Measurements from ENCODE around the gene MYO5C. TPM values are rescaled to one million over a fixed set of nuclear protein-coding genes. Genes with fewer than 3 reads are reported as not detected.

MYO5C gene
- total and polyA plus RNA-seq, 2 of the 8 experiments (the other 6 are each of a cell fraction or from before 2014, with no cell fraction given) = 8.2 to 26.7 TPM

GRCh38 chr15:52283281-52283680 is 12.3 kb downstream of the MYO5C start:
- Histone ChIP-seq H2BK20ac (ENCODE audit: low read length) (no peak overlapping the region), H3K23ac (ENCODE audit: insufficient read length) (no peak overlapping the region), H4K8ac (ENCODE audit: extremely low read depth, insufficient read depth, low read length) (no peak overlapping the region), H4K5ac (ENCODE audit: insufficient read length, low read depth, low read length) (no peak overlapping the region), H3K56ac (replicated peaks; ENCODE audit: insufficient read length, low read depth, low read length) (no peak overlapping the region), H3K4me3 (ENCODE audit: extremely low read depth in 1 of 4, insufficient read depth in 2 of 4, low read depth in 3 of 4, low read length in 4 of 4) (no peak overlapping the region), H3K4ac (replicated peaks; ENCODE audit: insufficient read length, low read depth, low read length) (no peak overlapping the region), H3K27ac (ENCODE audit: low read depth, low read length) (no peak overlapping the region), H3K27me3 (replicated peaks in 1 of 4; ENCODE audit: control insufficient read depth in 3 of 4, extremely low read depth in 1 of 4, insufficient read depth in 3 of 4, low read length in 3 of 4) (no peaks in the 10 kb centered on the region), H3K36me3 (ENCODE audit: control insufficient read depth in 2 of 4, insufficient read depth in 4 of 4, low read length in 3 of 4) (peaks cover 2 to 24% (median 11%) of the 10 kb centered on the region in 4 experiments; a peak in 6 of 8 replicates), H2AFZ (ENCODE audit: low read length) (no peak overlapping the region), H3K79me1 (ENCODE audit: low read depth, low read length) (no peaks in the 10 kb centered on the region), H3K14ac (ENCODE audit: insufficient read length) (no peak overlapping the region), H3K9me3 (ENCODE audit: insufficient read depth in 2 of 2, low read depth in 1 of 2, low read length in 1 of 2) (peaks cover 4 to 8% of the 10 kb centered on the region in 2 experiments; a peak in 2 of 4 replicates), H3K4me1 (replicated peaks in 1 of 4; ENCODE audit: control insufficient read depth in 3 of 4, insufficient read depth in 4 of 4, low read length in 3 of 4) (peaks cover 0 to under 1% (median 0%) of the 10 kb centered on the region in 4 experiments; a peak in 1 of 7 replicates), H2BK5ac (ENCODE audit: low read depth, low read length) (no peak overlapping the region), H2BK12ac (ENCODE audit: low read depth, low read length) (no peak overlapping the region), H3K4me2 (ENCODE audit: insufficient read depth in 1 of 2, low read depth in 2 of 2, low read length in 2 of 2) (no peak overlapping the region), H3K9ac (replicated peaks in 1 of 4; ENCODE audit: extremely low read depth in 1 of 4, low read depth in 3 of 4, low read length in 3 of 4) (no peak overlapping the region; a peak in 1 of 7 replicates), H4K20me1 (replicated peaks in 1 of 2; ENCODE audit: control insufficient read depth in 1 of 2, insufficient read depth in 2 of 2, low read length in 2 of 2) (no peaks in the 10 kb centered on the region), H2BK15ac (ENCODE audit: low read length) (no peak overlapping the region), H2AK5ac (ENCODE audit: low read depth, low read length) (no peak overlapping the region), H3K79me2 (ENCODE audit: control insufficient read depth in 1 of 2, insufficient read depth in 2 of 2, low read length in 2 of 2) (peaks cover 0 to 13% of the 10 kb centered on the region in 2 experiments; a peak in 2 of 4 replicates), H3K23me2 (ENCODE audit: low read depth, low read length) (no peaks in the 10 kb centered on the region), H4K91ac (replicated peaks; ENCODE audit: insufficient read length, low read length) (no peak overlapping the region), H3K18ac (ENCODE audit: extremely low read depth, low read length) (no peak overlapping the region), H2BK120ac (replicated peaks; ENCODE audit: low read depth, low read length) (no peak overlapping the region)
- FAIRE-seq = no peak
- peak in 1 of 2 experiments; percentile 30 for DNase-seq (ENCODE audit: low read depth in 1 of 2, low spot score in 2 of 2)
- WGBS, 2 experiments (ENCODE audit: extremely low coverage in 1 of 2, insufficient coverage in 1 of 2, insufficient read length in 1 of 2, insufficient replicate concordance in 2 of 2, low coverage in 1 of 2, low lambda C conversion rate in 2 of 2, missing lambda C conversion rate in 1 of 2) = 92% methylated on average over 6 of the region's 6 CpGs; no CpG with 5 or more reads in 1 of the 2 experiments
- ChIA-PET CTCF (ENCODE audit: partially characterized antibody) (interaction anchor here (0.6 to 1.4 kb wide), 5 partner anchors 26 to 96 kb away, joined by 3 to 7 read pairs (median 3); no protein-coding TSS in a partner anchor), POLR2A (ENCODE audit: partially characterized antibody) (interaction anchor here (2.0 kb wide), 1 partner anchor 14 kb away, joined by 4 read pairs; no protein-coding TSS in a partner anchor)
- TF ChIP-seq ASH2L (IDR thresholded peaks at IDR 0.05; ENCODE audit: low read length) = no peak
- no peak for TF ChIP-seq RXRA (IDR thresholded peaks at IDR 0.05; ENCODE audit: insufficient read depth, low read depth, low read length)
- TF ChIP-seq NANOG (IDR thresholded peaks at IDR 0.05; ENCODE audit: insufficient read depth, low read depth, low read length, poor library complexity, severe bottlenecking) = no peak
- TF ChIP-seq KDM4A (IDR thresholded peaks at IDR 0.05; ENCODE audit: low read depth, low read length, severe bottlenecking) = no peak
- no peak for TF ChIP-seq SP1 (IDR thresholded peaks at IDR 0.05; ENCODE audit: low read depth, low read length)
- TF ChIP-seq RFX5 (IDR thresholded peaks at IDR 0.05; ENCODE audit: borderline replicate concordance, low read depth, low read length) = no peak
- TF ChIP-seq SIRT6 (IDR thresholded peaks at IDR 0.05; ENCODE audit: low read length) = no peak
- no peak for TF ChIP-seq SP2 (IDR thresholded peaks at IDR 0.05; ENCODE audit: low read length)

Data from H1 (cell line).